ENCODE measurements around the gene NR5A1.

The NR5A1 gene

DNA sequence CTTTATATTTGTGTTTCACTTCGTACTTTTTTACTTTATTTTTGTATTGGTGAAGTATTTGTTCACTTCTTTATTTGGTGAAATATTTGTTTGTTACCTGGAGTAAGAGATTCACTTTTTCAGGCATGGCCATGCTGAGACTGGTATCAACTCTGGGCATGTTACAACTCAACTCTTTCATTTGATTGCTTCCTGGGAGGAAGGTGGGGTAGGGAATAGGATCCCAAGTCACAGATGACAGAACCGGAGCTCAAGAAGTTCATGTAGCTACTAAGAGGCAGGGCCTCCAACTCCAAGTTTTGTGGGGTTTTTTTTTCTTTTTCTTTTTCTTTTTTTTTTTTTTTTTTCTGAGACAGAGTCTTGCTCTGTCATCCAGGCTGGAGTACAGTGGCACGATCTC lies 63.0 kb downstream of the NR5A1 start:
- no peak for TF ChIP-seq ZC3H10 (CRISPR knock-in tag; IDR thresholded peaks at IDR 0.05)
- no peak for TF ChIP-seq ZFP30 (CRISPR knock-in tag; IDR thresholded peaks at IDR 0.05)
- no peak for TF ChIP-seq BACH2 (CRISPR knock-in tag; IDR thresholded peaks at IDR 0.05; ENCODE audit: borderline replicate concordance)
- TF ChIP-seq, protein P1, sequence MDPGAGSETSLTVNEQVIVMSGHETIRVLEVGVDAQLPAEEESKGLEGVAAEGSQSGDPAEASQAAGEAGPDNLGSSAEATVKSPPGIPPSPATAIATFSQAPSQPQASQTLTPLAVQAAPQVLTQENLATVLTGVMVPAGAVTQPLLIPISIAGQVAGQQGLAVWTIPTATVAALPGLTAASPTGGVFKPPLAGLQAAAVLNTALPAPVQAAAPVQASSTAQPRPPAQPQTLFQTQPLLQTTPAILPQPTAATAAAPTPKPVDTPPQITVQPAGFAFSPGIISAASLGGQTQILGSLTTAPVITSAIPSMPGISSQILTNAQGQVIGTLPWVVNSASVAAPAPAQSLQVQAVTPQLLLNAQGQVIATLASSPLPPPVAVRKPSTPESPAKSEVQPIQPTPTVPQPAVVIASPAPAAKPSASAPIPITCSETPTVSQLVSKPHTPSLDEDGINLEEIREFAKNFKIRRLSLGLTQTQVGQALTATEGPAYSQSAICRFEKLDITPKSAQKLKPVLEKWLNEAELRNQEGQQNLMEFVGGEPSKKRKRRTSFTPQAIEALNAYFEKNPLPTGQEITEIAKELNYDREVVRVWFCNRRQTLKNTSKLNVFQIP (CRISPR knock-in tag; IDR thresholded peaks at IDR 0.05; ENCODE audit: borderline replicate concordance, low read depth) = no peak
- TF ChIP-seq PPARA (CRISPR knock-in tag; IDR thresholded peaks at IDR 0.05; ENCODE audit: borderline replicate concordance) = no peak
- TF ChIP-seq, protein P2, sequence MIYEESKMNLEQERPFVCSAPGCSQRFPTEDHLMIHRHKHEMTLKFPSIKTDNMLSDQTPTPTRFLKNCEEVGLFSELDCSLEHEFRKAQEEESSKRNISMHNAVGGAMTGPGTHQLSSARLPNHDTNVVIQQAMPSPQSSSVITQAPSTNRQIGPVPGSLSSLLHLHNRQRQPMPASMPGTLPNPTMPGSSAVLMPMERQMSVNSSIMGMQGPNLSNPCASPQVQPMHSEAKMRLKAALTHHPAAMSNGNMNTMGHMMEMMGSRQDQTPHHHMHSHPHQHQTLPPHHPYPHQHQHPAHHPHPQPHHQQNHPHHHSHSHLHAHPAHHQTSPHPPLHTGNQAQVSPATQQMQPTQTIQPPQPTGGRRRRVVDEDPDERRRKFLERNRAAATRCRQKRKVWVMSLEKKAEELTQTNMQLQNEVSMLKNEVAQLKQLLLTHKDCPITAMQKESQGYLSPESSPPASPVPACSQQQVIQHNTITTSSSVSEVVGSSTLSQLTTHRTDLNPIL (CRISPR knock-in tag; IDR thresholded peaks at IDR 0.05; ENCODE audit: low read depth) = no peak
- TF ChIP-seq ZNF70 (CRISPR knock-in tag; IDR thresholded peaks at IDR 0.05) = no peak
- TF ChIP-seq TCF4 (CRISPR knock-in tag; IDR thresholded peaks at IDR 0.05; ENCODE audit: borderline replicate concordance) = no peak
- no peak for TF ChIP-seq OSR1 (CRISPR knock-in tag; IDR thresholded peaks at IDR 0.05)
- TF ChIP-seq CSDC2 (CRISPR knock-in tag; IDR thresholded peaks at IDR 0.05) = no peak
- TF ChIP-seq, protein P3, sequence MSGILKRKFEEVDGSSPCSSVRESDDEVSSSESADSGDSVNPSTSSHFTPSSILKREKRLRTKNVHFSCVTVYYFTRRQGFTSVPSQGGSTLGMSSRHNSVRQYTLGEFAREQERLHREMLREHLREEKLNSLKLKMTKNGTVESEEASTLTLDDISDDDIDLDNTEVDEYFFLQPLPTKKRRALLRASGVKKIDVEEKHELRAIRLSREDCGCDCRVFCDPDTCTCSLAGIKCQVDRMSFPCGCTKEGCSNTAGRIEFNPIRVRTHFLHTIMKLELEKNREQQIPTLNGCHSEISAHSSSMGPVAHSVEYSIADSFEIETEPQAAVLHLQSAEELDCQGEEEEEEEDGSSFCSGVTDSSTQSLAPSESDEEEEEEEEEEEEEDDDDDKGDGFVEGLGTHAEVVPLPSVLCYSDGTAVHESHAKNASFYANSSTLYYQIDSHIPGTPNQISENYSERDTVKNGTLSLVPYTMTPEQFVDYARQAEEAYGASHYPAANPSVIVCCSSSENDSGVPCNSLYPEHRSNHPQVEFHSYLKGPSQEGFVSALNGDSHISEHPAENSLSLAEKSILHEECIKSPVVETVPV (CRISPR knock-in tag; IDR thresholded peaks at IDR 0.05) = no peak
- no peak for TF ChIP-seq ZNF8 (CRISPR knock-in tag; IDR thresholded peaks at IDR 0.05)
- no peak for TF ChIP-seq ESRRG (CRISPR knock-in tag; IDR thresholded peaks at IDR 0.05)
- no peak for TF ChIP-seq RARB (CRISPR knock-in tag; IDR thresholded peaks at IDR 0.05)
- TF ChIP-seq, protein P4, sequence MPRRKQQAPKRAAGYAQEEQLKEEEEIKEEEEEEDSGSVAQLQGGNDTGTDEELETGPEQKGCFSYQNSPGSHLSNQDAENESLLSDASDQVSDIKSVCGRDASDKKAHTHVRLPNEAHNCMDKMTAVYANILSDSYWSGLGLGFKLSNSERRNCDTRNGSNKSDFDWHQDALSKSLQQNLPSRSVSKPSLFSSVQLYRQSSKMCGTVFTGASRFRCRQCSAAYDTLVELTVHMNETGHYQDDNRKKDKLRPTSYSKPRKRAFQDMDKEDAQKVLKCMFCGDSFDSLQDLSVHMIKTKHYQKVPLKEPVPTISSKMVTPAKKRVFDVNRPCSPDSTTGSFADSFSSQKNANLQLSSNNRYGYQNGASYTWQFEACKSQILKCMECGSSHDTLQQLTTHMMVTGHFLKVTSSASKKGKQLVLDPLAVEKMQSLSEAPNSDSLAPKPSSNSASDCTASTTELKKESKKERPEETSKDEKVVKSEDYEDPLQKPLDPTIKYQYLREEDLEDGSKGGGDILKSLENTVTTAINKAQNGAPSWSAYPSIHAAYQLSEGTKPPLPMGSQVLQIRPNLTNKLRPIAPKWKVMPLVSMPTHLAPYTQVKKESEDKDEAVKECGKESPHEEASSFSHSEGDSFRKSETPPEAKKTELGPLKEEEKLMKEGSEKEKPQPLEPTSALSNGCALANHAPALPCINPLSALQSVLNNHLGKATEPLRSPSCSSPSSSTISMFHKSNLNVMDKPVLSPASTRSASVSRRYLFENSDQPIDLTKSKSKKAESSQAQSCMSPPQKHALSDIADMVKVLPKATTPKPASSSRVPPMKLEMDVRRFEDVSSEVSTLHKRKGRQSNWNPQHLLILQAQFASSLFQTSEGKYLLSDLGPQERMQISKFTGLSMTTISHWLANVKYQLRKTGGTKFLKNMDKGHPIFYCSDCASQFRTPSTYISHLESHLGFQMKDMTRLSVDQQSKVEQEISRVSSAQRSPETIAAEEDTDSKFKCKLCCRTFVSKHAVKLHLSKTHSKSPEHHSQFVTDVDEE (CRISPR knock-in tag; IDR thresholded peaks at IDR 0.05) = no peak
- no peak for ATAC-seq

DNA sequence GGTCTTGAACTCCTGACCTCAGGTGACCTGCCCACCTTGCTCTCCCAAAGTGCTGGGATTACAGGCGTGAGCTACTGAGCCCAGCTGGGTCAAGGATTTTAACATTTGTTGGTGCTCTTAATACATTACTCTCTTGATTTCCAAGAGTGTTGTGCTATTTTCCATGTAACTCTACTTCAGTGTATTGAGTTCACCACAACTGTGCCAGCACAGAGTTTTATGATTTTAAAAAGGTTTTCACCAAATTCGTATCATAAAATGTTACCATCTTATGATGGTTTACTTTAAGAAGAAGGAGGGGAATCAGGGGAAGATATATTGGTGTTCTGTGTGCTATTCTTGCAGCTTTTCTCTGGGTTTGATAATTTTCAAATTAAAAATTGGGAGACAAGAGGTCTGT lies 63.6 kb downstream of the NR5A1 start:
- no peak for ATAC-seq
- TF ChIP-seq ZFP3 (CRISPR knock-in tag; IDR thresholded peaks at IDR 0.05) (no peak), ISL1 (CRISPR knock-in tag; IDR thresholded peaks at IDR 0.05) (no peak), PPARA (CRISPR knock-in tag; IDR thresholded peaks at IDR 0.05; ENCODE audit: borderline replicate concordance) (no peak), OSR1 (CRISPR knock-in tag; IDR thresholded peaks at IDR 0.05) (no peak), TOX (CRISPR knock-in tag; IDR thresholded peaks at IDR 0.05; ENCODE audit: borderline replicate concordance) (no peak), SNAI2 (CRISPR knock-in tag; IDR thresholded peaks at IDR 0.05) (no peak), ZFP30 (CRISPR knock-in tag; IDR thresholded peaks at IDR 0.05) (no peak), ZNF70 (CRISPR knock-in tag; IDR thresholded peaks at IDR 0.05) (no peak), CSDC2 (CRISPR knock-in tag; IDR thresholded peaks at IDR 0.05) (no peak), ARNTL (CRISPR knock-in tag; IDR thresholded peaks at IDR 0.05; ENCODE audit: borderline replicate concordance, low read depth) (no peak), GLIS3 (CRISPR knock-in tag; IDR thresholded peaks at IDR 0.05) (no peak), ZC3H10 (CRISPR knock-in tag; IDR thresholded peaks at IDR 0.05) (no peak), RARB (CRISPR knock-in tag; IDR thresholded peaks at IDR 0.05) (no peak), ZNF565 (CRISPR knock-in tag; conservative IDR thresholded peaks at IDR 0.05; ENCODE audit: low read depth) (no peak), TCF4 (CRISPR knock-in tag; IDR thresholded peaks at IDR 0.05; ENCODE audit: borderline replicate concordance) (no peak)
- TF ChIP-seq, protein P2 (CRISPR knock-in tag; IDR thresholded peaks at IDR 0.05; ENCODE audit: low read depth) = no peak
- TF ChIP-seq, protein P4 (CRISPR knock-in tag; IDR thresholded peaks at IDR 0.05) = no peak
- TF ChIP-seq, protein P5, sequence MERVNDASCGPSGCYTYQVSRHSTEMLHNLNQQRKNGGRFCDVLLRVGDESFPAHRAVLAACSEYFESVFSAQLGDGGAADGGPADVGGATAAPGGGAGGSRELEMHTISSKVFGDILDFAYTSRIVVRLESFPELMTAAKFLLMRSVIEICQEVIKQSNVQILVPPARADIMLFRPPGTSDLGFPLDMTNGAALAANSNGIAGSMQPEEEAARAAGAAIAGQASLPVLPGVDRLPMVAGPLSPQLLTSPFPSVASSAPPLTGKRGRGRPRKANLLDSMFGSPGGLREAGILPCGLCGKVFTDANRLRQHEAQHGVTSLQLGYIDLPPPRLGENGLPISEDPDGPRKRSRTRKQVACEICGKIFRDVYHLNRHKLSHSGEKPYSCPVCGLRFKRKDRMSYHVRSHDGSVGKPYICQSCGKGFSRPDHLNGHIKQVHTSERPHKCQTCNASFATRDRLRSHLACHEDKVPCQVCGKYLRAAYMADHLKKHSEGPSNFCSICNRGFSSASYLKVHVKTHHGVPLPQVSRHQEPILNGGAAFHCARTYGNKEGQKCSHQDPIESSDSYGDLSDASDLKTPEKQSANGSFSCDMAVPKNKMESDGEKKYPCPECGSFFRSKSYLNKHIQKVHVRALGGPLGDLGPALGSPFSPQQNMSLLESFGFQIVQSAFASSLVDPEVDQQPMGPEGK (CRISPR knock-in tag; IDR thresholded peaks at IDR 0.05; ENCODE audit: borderline replicate concordance) = no peak
- TF ChIP-seq, protein P3 (CRISPR knock-in tag; IDR thresholded peaks at IDR 0.05) = no peak
